ENCODE data around the gene FER. TPM values are rescaled to one million over a fixed set of nuclear protein-coding genes. Genes with fewer than 3 reads are reported as not detected.

Gene FER
- total RNA-seq, 1 donor from 2014 or later, result 38.7 TPM

DNA sequence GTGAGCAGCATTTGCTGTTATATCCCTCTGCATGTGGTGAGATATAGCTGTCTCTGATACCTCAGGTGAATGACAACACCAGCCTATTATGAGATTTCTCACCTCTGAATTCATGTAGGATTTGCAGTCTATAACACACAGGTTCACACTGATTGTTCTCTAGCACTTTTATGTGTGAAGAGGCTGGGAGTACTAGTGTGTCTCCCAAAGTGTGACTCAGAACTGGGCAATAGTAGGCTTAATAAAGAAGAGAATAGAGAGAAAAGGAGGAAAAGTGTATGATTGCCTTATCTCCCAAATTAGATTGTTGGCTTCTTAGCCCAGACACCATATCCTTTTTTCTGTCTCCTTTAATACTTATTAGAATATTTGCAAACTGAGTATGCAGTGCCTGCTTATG lies 430.1 kb downstream of the FER start:
- DNase-seq (ENCODE audit: low spot score), result no peak

DNA sequence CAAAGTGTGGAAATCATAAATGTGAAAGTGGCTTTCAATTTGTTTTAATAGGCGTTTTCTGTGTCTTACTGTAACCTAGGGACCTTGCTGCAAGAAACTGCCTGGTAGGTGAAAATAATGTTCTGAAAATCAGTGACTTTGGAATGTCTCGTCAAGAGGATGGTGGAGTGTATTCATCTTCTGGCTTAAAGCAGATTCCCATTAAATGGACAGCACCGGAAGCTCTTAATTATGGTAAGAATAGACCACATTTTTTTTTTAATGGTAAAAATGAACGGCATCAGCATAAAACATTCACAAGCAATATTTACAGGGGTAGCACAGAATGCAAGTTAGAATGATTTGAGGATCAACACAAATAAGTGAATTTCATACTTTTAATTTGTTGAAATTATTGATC lies 433.0 kb downstream of the FER start:
- DNase-seq (ENCODE audit: low spot score), result no peak

DNA sequence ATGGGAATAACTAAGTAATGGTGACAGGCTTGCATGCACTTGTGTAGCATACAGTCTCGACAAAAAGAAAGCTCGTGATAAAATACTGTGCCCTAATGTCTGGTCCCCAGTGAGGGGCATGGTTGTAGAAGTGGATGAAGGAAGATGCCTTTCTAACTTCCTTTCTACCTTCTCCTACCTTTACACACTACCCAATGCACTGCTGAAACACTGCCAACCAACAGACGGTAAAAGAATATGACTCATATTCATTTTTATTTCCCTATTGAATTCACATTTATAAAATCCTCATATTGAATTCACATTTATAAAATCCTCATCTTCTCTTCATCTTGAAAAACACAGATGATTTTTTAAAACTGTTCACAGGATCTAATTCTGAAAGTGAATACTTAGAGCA lies 439.1 kb downstream of the FER start:
- DNase-seq (ENCODE audit: low spot score), result no peak

DNA sequence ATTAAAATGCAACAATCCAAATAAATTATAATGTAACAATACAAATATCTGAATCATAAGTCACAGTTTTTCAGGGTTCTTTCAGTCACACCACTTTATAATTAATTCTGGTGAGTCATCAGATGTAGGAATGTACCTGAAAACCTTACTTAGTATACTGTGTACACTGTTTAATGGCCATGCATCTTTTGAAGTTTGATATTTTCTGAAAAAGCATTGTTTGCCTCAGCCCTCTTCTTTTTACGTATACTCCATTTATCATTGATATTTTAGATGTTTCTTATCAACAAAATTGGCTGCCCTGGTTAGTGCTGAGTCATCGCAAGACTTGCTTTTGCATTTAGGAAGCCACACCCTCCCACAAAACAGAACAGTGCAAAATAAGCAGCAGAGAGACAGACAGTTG lies 443.5 kb downstream of the FER start:
- no peak for DNase-seq (ENCODE audit: low spot score)

DNA sequence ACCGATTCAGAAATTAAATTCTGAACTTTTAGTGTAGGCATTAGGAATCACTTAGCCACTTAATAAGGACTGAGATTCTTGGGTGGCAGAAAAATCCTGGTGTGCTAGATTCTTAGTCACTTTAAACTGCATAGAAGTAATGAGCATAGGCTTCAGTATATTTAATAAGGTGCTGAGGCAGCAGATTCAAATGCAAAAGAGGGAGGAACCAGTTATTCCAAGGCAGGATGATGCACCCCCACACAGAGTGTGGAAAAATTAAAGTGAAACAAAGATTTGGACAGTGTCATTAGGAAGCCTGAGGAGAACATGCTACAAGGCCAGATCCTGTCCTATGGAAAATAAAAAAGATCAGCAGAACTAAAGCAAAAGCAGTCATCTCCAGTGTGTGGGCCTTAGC lies 444.3 kb downstream of the FER start:
- no peak for DNase-seq (ENCODE audit: low spot score)

DNA sequence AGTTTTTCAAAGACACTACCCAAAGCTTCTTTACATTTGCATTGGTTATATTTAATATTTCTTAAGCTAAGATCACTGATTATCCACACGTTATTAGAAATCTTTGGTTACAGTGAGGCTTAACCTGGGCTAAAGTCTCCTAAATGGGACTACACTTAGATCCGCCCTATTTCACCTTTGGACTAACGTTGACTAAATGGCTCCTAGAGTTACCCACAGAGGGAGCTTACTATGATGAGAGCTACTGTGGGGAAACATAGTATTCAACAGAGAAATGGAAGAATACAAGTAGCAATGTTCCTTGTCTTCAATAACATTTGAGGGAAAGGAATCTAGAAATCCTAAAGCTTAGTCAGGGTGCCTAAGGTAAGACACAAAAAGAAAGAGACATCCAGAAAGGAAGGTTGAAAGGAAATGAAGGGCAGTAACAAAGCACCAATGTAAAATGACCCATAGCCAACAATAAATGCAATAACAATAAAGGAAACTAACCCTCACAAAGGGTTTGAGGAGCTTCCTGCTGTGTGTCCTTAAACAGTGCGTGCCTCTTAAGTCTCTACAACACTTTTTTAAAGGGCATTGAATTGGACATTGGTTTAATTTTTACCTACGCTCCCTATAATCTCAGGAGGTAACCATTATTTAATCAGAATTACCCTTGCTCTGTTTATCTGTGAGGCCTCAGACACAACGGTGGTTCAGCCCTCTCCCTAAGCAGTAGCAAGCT lies 445.0 kb downstream of the FER start:
- no peak for DNase-seq (ENCODE audit: low spot score)

DNA sequence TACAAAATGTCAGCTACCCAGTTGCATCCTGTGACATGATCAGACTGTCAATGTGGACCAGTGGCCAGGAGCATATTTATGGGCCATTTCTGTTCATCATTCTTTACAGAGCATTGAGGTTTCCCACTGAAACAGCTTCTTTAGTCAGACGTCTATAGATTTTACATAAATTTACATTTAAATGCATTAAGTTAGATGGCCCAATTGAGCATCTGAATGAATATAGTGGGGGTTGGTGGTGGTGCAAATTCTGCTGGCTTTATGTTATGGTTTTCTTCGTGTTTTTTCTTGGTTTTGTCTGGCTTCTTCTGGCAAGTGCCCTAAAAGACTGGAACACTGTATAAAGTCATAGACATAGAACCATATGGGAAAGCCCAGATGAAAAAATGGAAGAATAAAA lies 448.0 kb downstream of the FER start:
- DNase-seq (ENCODE audit: low spot score), result no peak

DNA sequence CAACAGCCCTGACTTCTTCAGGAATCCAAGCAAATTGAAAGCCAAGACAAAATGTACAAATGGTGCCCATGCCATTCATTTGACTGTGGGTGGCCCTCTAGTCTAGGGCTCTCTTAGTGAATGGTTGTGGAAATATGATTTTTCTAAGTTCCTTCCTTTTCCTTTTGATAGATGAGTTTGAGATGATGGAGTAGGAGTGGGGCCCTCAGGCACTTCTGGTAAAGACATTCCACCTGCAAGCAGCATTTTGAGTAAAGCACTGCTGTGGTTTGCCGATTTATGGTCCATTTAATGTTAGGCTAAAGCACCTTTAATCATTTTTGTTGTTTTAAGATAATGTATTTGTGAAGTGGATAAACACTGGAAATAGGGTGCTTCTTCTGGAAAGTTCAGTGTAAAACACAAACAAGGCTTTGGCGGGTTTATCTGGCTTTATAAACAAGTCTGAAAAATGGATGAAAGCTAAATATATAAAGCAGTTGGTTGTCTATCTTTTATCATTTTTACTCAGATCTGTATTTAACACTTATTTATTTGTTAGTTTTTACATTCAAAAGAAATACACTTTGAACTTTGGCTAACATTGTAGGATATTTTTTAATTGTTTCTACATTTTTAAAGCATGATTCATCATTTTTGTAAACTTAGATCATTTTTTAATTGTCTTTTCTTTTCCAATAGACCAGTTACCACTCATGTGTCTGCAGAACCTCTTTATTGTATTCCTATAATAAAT lies 448.6 kb downstream of the FER start:
- no peak for DNase-seq (ENCODE audit: low spot score)

DNA sequence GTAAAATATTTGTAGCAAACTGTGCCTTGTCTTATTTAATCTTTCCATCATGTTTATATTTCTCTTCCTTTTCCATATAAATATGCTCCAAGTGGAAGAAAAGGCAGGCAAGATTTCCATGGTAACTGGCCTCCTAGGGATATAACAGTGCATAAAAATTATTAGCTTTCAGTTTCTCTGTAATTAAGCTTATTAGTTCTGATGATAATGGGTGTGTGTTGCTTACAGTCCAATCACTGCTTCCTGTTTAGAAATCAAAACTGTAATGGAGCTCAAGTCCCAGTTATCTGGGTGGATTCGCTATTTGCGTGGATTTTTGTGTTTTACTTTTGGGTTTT lies 449.1 kb downstream of the FER start:
- no peak for DNase-seq (ENCODE audit: low spot score)

DNA sequence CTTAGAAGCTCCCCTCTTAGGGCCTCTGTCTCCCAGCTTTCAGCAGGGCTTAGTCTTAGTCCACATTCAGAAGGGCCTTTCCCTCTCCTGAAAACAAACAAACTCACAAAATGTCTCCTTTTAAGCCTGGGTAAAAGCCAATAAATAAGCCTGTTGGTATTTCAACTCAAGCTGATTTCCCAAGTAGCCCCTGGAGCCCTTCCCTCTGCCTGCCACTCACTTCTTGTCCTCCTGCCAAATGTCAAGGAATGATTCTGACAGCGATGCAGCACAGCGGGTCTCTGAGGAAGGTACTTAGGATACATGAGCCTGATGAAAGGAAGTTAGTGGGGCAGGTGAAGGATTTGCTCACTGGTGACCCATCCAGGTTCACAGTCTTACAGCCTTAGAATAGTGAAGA lies 451.6 kb downstream of the FER start:
- DNase-seq (ENCODE audit: low spot score), result no peak

DNA sequence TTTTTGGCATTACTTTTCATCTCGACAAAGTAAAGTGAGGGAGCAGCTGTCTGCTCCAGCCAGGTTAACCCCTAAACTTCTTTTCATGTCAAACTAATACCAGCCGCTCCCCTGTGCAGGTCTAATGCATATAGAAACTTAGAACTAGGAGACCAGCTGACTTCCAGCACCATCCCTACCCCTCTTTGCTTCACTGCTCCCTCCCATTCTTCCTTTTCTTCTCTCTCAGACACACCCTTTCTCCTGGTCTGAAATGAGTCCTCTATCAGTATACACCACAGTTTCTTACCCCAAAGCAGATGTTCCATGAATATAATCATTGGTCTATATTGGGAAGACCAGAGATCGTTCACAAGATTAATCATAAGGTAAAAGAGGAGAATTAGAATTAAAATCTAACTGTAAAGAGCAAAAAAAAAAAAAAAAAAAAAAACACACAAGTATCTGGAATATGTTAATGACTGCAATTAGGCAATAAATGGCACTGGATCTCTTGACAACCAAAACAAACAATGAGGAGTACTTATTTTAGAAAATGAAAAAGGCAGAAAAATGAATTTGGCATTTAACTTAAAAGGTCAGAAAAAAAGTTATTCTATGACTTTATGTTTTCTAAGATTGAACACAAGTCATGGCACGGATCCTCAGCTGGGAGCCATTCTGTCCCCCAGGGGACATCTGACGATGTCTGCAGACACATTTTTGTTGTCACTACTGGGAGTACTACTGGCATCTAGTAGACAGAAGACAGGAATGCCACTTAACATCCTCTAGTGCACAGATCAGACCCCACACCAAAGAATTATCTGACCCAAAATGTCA lies 452.3 kb downstream of the FER start:
- DNase-seq (ENCODE audit: low spot score), result no peak

DNA sequence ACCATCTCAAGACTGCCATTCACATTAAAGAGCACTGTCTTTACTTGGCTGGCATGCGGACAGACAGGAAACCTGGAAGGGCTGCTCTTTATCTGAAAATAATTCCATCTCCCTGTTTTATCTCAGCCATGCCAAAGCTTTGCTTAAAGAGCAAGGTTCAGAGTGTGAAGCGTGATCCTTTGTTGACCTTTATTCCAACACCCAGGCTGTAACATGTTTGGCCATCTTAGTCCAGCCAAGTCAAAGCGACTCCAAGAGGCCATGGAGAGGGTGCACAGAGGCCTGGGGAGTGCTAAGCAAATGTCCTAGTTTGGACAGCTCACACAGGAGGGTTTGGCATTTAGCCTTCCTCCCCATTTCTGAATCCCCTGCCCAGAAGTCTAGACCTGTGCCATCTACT lies 467.3 kb downstream of the FER start:
- no peak for DNase-seq (ENCODE audit: low spot score)

DNA sequence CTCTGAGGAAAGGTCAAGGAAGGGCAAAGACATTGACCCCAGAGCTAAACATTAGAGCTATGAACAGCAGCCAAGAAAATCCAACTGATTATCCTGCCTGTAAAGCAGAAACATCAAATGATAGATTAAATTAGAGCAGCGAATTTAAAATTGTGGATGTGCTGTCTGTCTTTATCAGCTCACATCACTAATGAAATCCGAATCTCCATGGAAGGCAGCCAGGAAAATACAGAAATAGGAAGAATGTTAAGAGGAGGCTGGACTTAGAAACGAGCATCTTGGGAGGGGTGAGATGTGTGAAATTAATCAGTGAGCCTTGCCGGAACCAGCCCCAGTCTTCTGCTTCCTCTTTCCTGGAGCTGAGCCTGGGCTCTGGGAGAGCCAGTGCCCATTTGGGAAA lies 471.1 kb downstream of the FER start:
- no peak for DNase-seq (ENCODE audit: low spot score)

DNA sequence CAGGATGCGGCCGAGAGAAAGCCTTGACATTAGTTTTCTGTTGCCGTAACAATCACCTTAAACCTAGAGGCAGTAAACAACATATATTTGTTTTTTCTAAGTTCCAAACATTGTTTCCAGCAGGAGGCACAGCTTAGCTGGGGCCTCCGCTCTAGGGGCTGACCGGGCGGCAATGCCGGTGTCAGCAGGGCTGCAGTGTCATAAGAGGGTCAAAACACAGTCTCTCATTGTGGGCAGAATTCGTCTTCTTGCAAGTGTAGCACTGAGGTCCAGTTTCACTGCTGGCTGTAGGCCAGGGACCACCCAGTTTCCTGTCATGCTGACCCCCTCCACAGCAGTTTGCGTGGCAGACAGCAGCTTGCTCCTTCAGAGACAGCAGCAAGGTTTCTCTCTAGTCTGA lies 475.8 kb downstream of the FER start:
- DNase-seq (ENCODE audit: low spot score), result no peak

DNA sequence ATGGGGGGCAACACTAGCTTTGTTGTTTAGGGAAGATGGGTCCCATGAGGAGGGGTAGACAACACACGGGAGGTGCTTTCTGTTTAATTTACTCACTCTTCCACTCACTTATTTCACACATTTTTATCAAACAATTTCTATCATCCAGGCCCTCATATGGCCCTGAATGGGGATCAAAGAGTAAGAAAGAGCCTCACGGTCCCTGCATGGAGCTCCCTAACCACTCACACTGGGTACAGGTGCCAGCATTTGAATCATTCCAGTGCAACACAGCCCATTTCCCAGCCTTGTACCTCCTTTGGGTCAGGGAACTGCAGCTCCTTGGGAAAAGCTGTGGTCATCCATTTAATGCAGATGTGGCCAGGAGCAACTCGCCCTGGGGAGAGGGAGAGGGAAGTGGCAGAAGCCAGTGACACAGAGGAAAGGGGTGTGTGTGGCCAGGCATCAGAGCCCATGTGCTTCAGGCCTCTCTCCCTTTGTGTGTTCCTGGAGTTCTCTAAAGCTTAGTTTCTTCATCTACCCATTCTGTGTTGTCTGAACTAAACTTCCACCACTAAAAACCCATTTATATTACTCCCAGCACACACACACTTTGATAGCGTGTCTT lies 476.7 kb downstream of the FER start:
- DNase-seq (ENCODE audit: low spot score), result no peak

DNA sequence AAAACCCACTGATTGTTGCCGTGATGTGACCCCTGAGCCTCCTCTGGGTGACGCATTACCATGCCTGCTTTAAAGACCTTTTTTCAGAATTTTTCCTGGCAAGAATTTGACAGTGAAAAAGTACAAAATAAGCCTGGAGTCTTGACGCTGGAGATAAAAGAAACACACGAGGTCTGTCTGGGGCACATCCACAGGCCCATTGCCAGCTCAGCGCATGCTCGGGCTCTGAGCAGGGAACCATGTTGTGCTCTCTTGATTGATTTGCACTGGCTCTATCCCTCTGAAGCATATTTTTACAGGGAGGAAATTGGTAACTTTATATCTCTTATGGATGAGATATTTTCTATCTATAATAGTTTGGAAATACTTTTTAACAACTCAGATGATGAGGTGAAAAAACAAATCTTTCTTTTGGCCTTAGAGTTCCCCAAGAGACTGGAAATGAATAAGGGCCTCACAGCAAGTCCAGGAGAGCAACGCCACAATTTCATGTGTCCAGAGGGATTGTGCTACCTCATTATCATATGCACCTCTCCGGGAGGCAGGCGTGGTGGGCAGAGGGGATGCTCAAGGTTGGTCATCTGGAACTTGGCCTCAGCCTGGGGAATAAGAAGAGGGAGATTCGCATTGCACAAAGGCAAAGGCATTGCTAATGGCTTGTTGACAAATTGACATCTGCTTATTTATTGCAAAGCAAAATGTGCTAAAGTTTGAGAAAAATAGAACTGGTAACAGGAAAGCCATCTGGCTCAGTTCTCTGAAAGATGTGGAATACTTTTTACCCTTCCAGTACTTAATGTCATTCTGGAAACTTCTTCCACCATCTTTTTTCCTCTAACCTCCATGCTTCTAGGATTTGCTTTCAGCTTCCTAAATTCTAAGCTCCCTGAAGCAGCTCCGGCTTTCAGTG lies 478.3 kb downstream of the FER start:
- no peak for DNase-seq (ENCODE audit: low spot score)

DNA sequence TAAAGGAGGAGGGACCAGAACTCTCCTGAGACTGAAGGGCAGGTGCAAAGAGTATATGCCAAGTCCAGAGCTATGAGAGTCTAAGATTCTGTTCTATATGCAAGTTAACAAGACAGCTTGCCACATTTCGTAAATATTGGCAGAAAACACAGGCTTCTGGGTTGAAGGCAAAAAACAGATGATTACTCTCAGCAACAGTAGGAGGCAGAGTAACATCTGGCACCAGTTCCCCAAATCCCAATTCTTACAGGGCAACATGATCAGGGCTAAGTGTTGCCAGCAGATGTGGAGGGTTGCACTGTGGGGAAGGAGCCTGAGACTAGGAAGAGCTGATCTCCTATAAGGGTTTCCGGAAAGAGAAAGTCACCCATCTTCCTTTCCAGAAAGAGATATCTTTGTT lies 482.7 kb downstream of the FER start:
- no peak for DNase-seq (ENCODE audit: low spot score)

DNA sequence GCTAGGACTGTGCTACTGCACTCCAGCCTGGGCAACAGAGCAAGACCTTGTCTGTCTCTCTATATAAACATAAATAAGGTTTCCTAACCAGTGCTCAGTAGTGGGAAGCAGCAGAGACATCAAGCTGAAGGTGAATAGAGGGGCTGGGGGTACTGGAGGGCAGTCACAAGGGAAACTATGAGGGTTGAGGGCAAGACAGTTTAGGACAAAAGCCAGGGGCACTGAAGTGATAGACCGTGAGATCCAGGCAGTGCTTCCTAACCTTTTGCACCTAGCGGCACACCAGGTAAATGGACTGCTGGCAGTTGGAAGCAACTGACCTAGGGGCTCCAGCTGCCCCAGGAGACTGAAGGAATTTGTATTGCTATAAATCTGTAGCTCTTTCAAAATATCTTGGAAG lies 483.6 kb downstream of the FER start:
- DNase-seq (ENCODE audit: low spot score), result no peak

DNA sequence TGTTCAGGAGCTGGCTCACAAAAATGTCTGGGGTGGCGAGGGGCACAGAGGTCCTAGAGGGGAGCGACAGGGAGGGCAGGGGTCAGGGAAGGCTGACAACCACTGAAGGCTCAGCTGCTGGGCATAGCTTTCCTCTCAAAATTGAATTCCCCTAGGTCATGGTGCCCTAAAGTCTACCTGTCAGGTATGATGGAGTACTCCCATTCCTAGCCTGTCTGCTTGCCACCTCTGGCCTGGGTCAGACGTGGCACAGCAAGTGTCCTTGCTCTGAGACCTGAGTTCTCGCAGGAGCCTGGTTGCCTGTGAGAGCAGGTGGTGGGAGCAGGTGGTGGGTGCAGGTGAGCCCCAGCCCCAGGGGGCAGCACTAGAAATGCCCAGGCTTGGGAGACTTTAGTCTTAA lies 486.7 kb downstream of the FER start:
- DNase-seq (ENCODE audit: low spot score), result no peak

DNA sequence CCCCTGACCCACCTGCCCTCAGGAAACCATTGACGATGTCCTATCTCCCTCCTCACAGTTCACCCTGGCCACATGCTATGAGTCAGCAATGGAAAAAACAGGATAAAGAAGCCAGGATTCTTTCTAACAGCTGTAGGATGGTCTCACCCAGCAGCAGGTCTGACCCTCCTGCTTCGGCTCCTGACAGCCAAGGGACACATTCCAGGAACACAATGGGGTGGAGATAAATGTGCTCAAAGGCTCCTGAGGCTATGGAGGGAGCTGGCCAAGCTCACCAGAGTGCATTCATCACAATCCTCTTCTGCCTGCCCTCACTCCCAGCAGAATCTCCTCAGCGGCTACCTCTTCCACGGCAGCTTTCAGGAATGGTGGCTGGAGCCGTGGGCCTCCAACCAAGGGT lies 491.8 kb downstream of the FER start:
- no peak for DNase-seq (ENCODE audit: low spot score)

DNA sequence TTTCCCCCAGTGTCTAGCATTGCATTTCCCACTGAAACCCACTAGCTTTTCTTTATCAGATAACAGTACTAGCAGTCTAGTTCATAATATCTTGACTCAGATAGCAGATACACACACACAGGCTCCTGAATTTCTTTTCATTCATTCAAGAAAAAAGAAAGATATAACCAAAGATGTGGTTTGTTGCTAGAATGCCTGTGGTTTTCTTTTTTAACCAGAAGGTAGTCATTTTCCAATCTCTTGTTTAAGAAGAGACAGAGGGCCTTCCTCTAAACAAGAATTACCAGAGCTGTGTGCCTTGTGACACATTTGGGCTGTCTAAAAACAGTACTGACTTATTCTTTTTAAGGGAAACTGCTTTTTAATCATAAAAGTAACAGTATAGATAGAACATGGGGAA lies 494.8 kb downstream of the FER start:
- no peak for DNase-seq (ENCODE audit: low spot score)
